ENCODE measurements around the gene ARL16. TPM values are rescaled to one million over a fixed set of nuclear protein-coding genes. Genes with fewer than 3 reads are reported as not detected.

Gene ARL16
- total and polyA plus RNA-seq, 2 of the 4 experiments (the other 2 are of a cell fraction), result 51.1 to 77.9 TPM

DNA sequence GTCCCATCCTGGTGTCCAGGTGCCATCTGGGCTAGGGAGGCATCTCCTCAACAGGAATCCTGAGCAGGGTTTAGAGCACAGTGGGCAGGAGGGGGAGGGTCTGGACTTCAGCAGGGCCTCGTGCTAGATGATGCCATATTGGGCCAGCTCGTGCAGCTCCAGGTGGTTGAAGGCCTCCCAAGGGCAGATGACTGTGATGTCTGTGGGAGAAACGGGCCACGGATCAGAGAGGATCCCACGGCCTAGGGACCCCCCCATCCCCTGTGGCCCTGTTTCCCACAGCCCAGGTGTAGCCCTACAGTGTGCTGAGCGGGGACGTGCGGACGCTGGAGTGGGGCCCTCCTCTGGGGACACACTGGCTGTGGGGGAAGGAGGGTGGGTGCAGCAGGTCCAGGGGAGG lies 32.6 kb downstream of the ARL16 start:
- DNase-seq, result peak; percentile 11
- 0 out of 2 replicates have a peak overlapping the region, but pooled peaks have one; percentile 35 for H2BK20ac ChIP-seq (ENCODE audit: low read depth, low read length)
- H3K27ac ChIP-seq (ENCODE audit: insufficient read depth, low read length), result no peak overlapping the region
- ATAC-seq (ENCODE audit: low read depth), result no peak
- H3K9ac ChIP-seq (ENCODE audit: low read depth, low read length), result no peak overlapping the region
- H4K20me1 ChIP-seq (ENCODE audit: insufficient read depth, low read length), result peaks cover 3% of the 10 kb centered on the region; the same call in 1 of the 2 replicates
- peak overlapping the region; percentile 96 for H2AK9ac ChIP-seq (replicated peaks; ENCODE audit: low read depth, low read length, poor library complexity)
- peaks cover 6% of the 10 kb centered on the region for H3K4me1 ChIP-seq (ENCODE audit: control insufficient read depth, insufficient read depth, low read length)
- ChIA-PET POLR2A (ENCODE audit: unreplicated experiment) (no interaction called here), CTCF (no interaction called here)
- BruUV-seq (replicated peaks), result no TSS peak
- WGBS, 2 experiments (ENCODE audit: extremely low coverage in 2 of 2, insufficient read length in 1 of 2), result no CpG with 5 or more reads among the region's 9 CpGs
- intact Hi-C loops (cut with micrococcal nuclease), result no loop called here
- peaks cover 8% of the 10 kb centered on the region; the same call in 1 of the 2 replicates for H3K9me3 ChIP-seq (ENCODE audit: control insufficient read depth, insufficient read depth, low read length)
- peaks cover 12% of the 10 kb centered on the region for H3K9me1 ChIP-seq (ENCODE audit: insufficient read depth, low read length)
- H3K18ac ChIP-seq (ENCODE audit: low read depth, low read length), result no peak overlapping the region
- TF ChIP-seq RFX5 (IDR thresholded peaks at IDR 0.05; ENCODE audit: low read depth, low read length), result no peak
- no peak for TF ChIP-seq BHLHE40 (IDR thresholded peaks at IDR 0.05; ENCODE audit: low read depth, low read length)
- TF ChIP-seq SMC3 (IDR thresholded peaks at IDR 0.05; ENCODE audit: low read depth, low read length), result no peak
- no peak for TF ChIP-seq POLR2A (IDR thresholded peaks at IDR 0.05; ENCODE audit: low read depth, low read length)
- TF ChIP-seq RAD21 (IDR thresholded peaks at IDR 0.05; ENCODE audit: low read length), result no peak
- TF ChIP-seq, protein P1, sequence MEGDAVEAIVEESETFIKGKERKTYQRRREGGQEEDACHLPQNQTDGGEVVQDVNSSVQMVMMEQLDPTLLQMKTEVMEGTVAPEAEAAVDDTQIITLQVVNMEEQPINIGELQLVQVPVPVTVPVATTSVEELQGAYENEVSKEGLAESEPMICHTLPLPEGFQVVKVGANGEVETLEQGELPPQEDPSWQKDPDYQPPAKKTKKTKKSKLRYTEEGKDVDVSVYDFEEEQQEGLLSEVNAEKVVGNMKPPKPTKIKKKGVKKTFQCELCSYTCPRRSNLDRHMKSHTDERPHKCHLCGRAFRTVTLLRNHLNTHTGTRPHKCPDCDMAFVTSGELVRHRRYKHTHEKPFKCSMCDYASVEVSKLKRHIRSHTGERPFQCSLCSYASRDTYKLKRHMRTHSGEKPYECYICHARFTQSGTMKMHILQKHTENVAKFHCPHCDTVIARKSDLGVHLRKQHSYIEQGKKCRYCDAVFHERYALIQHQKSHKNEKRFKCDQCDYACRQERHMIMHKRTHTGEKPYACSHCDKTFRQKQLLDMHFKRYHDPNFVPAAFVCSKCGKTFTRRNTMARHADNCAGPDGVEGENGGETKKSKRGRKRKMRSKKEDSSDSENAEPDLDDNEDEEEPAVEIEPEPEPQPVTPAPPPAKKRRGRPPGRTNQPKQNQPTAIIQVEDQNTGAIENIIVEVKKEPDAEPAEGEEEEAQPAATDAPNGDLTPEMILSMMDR (conservative IDR thresholded peaks at IDR 0.05; ENCODE audit: low read depth, low read length), result no peak
- no peak for TF ChIP-seq RCOR1 (IDR thresholded peaks at IDR 0.05; ENCODE audit: insufficient replicate concordance, low read length)
- no peak for TF ChIP-seq NFE2L2 (IDR thresholded peaks at IDR 0.05; ENCODE audit: low read depth, low read length)
- TF ChIP-seq MAFK (IDR thresholded peaks at IDR 0.05; ENCODE audit: low read depth, low read length), result no peak
- TF ChIP-seq, protein P2, sequence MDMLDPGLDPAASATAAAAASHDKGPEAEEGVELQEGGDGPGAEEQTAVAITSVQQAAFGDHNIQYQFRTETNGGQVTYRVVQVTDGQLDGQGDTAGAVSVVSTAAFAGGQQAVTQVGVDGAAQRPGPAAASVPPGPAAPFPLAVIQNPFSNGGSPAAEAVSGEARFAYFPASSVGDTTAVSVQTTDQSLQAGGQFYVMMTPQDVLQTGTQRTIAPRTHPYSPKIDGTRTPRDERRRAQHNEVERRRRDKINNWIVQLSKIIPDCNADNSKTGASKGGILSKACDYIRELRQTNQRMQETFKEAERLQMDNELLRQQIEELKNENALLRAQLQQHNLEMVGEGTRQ (IDR thresholded peaks at IDR 0.05; ENCODE audit: low read depth, low read length), result no peak
- TF ChIP-seq, protein P3, sequence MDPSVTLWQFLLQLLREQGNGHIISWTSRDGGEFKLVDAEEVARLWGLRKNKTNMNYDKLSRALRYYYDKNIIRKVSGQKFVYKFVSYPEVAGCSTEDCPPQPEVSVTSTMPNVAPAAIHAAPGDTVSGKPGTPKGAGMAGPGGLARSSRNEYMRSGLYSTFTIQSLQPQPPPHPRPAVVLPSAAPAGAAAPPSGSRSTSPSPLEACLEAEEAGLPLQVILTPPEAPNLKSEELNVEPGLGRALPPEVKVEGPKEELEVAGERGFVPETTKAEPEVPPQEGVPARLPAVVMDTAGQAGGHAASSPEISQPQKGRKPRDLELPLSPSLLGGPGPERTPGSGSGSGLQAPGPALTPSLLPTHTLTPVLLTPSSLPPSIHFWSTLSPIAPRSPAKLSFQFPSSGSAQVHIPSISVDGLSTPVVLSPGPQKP (IDR thresholded peaks at IDR 0.05; ENCODE audit: borderline replicate concordance, low read depth, low read length), result no peak
- TF ChIP-seq CEBPB (IDR thresholded peaks at IDR 0.05; ENCODE audit: low read depth, low read length), result no peak
- peak overlapping the region; percentile 90; the same call in 1 of the 2 replicates for H4K91ac ChIP-seq (ENCODE audit: insufficient read depth, low read depth, low read length)
- peak overlapping the region; percentile 69 to 71; a peak in 2 of 4 replicates for H4K8ac ChIP-seq (ENCODE audit: low read depth in 2 of 2, low read length in 2 of 2)
- no peaks in the 10 kb centered on the region for H3K36me3 ChIP-seq (ENCODE audit: control insufficient read depth, insufficient read depth, low read length)
- H2AFZ ChIP-seq (replicated peaks; ENCODE audit: low read length, poor library complexity), result no peak overlapping the region
- dilution Hi-C loops (cut with HindIII; ENCODE audit: low sequenced_read_pairs, unreplicated experiment), result no loop called here
- peak overlapping the region; percentile 91 for H2AK5ac ChIP-seq (ENCODE audit: low read depth, low read length)
- no peak overlapping the region for H4K5ac ChIP-seq (ENCODE audit: low read depth, low read length)
- H2BK15ac ChIP-seq (ENCODE audit: low read depth, low read length), result 0 out of 3 replicates have a peak overlapping the region, but pooled peaks have one; percentile 79
- H3K27me3 ChIP-seq (ENCODE audit: control insufficient read depth, insufficient read depth, low read length), result peaks cover 19% of the 10 kb centered on the region
- H3K4me3 ChIP-seq (ENCODE audit: insufficient read depth, low read depth, low read length), result no peak overlapping the region
- H3K4ac ChIP-seq (ENCODE audit: low read depth, low read length), result peak overlapping the region; percentile 87
- H3K56ac ChIP-seq (ENCODE audit: extremely low read depth, insufficient read depth, low read length), result no peak overlapping the region
- H3K23ac ChIP-seq (ENCODE audit: low read depth, low read length), result no peak overlapping the region
- peak overlapping the region; percentile 74 for H2BK5ac ChIP-seq (ENCODE audit: low read depth, low read length, poor library complexity, severe bottlenecking)
- peak overlapping the region; percentile 91 for H2BK120ac ChIP-seq (ENCODE audit: low read depth, low read length)
- no peak overlapping the region for H3K14ac ChIP-seq (replicated peaks; ENCODE audit: low read depth, low read length)
- H3K79me1 ChIP-seq (ENCODE audit: low read depth in 1 of 2, low read length in 2 of 2), result no peaks in the 10 kb centered on the region; a peak in 1 of 4 replicates
- H3K4me2 ChIP-seq (ENCODE audit: low read depth, low read length), result no peak overlapping the region
- in situ Hi-C loops (cut with MboI; ENCODE audit: low sequenced_read_pairs), result no loop called here

Data from IMR-90 (cell line).